Endodermal cell (in vitro differentiated cells): ENCODE measurements around the gene RILPL1. TPM values are rescaled to one million over a fixed set of nuclear protein-coding genes. Genes with fewer than 3 reads are reported as not detected.
"Not testable (repeated sequence)": the region's sequence is repeated elsewhere in the genome, so short reads cannot be mapped to it uniquely, and the experiment has no call there.

Source experiments
- DNase-seq: peaks from one replicate; pipeline ENCODE4 v3.0.0-alpha.2; 2017
- H3K27ac ChIP-seq: 2 replicates; pipeline ENCODE4 v1.5.1; 2013; ENCODE audit warnings: mild to moderate bottlenecking, low read depth, low read length, moderate library complexity
- H3K27me3 ChIP-seq: 2 replicates; pipeline ENCODE4 v1.6.1; 2013; ENCODE audit warnings: mild to moderate bottlenecking, low read length, moderate library complexity; ENCODE audit not compliant: insufficient read depth, control insufficient read depth, poor library complexity, severe bottlenecking
- H3K36me3 ChIP-seq: 2 replicates; pipeline ENCODE4 v1.7.0; 2013; ENCODE audit warnings: mild to moderate bottlenecking, low read length, moderate library complexity; ENCODE audit not compliant: control insufficient read depth, insufficient read depth
- H3K4me1 ChIP-seq: one replicate; pipeline ENCODE4 v1.7.0; 2013; ENCODE audit warnings: low read length; ENCODE audit not compliant: control insufficient read depth, insufficient read depth
- H3K4me3 ChIP-seq: 2 replicates; pipeline ENCODE4 v1.5.1; 2013; ENCODE audit warnings: mild to moderate bottlenecking, low read length, moderate library complexity
- H3K9ac ChIP-seq: 2 replicates; pipeline ENCODE4 v1.6.1; 2013; ENCODE audit warnings: mild to moderate bottlenecking, low read length, moderate library complexity; ENCODE audit not compliant: poor library complexity, severe bottlenecking; ENCODE audit errors: extremely low read depth
- H3K9me3 ChIP-seq: 2 replicates; pipeline ENCODE4 v1.6.1; 2013; ENCODE audit warnings: mild to moderate bottlenecking, low read length, moderate library complexity; ENCODE audit not compliant: control insufficient read depth
- H3K27ac Mint-ChIP-seq: 2 replicates; pipeline ENCODE4 v1.8.0; 2020; ENCODE audit warnings: mixed read lengths
- H3K27me3 Mint-ChIP-seq: 2 replicates; pipeline ENCODE4 v1.8.0; 2021; ENCODE audit warnings: mild to moderate bottlenecking, mixed read lengths; ENCODE audit not compliant: insufficient read depth
- H3K36me3 Mint-ChIP-seq: 2 replicates; pipeline ENCODE4 v1.8.0; 2020; ENCODE audit warnings: low read depth, mixed read lengths
- H3K4me1 Mint-ChIP-seq: 2 replicates; pipeline ENCODE4 v1.8.0; 2020; ENCODE audit warnings: mixed read lengths
- H3K4me3 Mint-ChIP-seq: 2 replicates; pipeline ENCODE4 v1.8.0; 2020; ENCODE audit warnings: mild to moderate bottlenecking, moderate library complexity, mixed read lengths
- H3K9me3 Mint-ChIP-seq: 2 replicates; pipeline ENCODE4 v1.8.0; 2020; ENCODE audit warnings: mild to moderate bottlenecking, mixed read lengths
- CTCF ChIP-seq: fragments of 200-600 bp; sonication (generic); conservative IDR thresholded peaks from 2 replicates; pipeline ENCODE4 v1.5.0; 2021; ENCODE audit warnings: antibody characterized with exemption, mild to moderate bottlenecking
- WGBS, 2 experiments: methylation state at CpG; one replicate each; pipeline versions ENCODE4 v1.1.5 to v1.1.7; 2013; ENCODE audit warnings: missing lambda C conversion rate in 2 of 2, mixed read lengths in 1 of 2; ENCODE audit not compliant: insufficient coverage in 1 of 2, insufficient read length in 1 of 2; 5-methylcytosine and 5-hydroxymethylcytosine counted together
- total RNA-seq, 2 donors: library from RNA; stranded (reverse); fragmentation: NEBNext Ultra II Directional in 1 of 2; extraction: Animal tissue kit (Norgen Biotek cat#: 25700) in 1 of 2; gene quantifications; 2 replicates in 1 of 2; 3 replicates in 1 of 2; pipeline ENCODE4 v1.2.1, GENCODE V29; 2021

RILPL1 gene
- total RNA-seq, 2 donors from 2014 or later = 19.0 to 25.2 TPM

- not testable (repeated sequence) for H3K4me3 Mint-ChIP-seq, H3K4me3 ChIP-seq, H3K27ac Mint-ChIP-seq, H3K4me1 Mint-ChIP-seq, H3K36me3 ChIP-seq, DNase-seq, H3K9me3 ChIP-seq, H3K27me3 ChIP-seq, H3K27me3 Mint-ChIP-seq, H3K9me3 Mint-ChIP-seq, H3K36me3 Mint-ChIP-seq, H3K4me1 ChIP-seq, H3K27ac ChIP-seq, H3K9ac ChIP-seq
- WGBS, 2 experiments = 77 to 83% methylated on average over 1 to 2 of the region's 2 CpGs
Observed at GRCh38 chr12:123554136-123554535, 20.6 kb upstream of the RILPL1 start.

- H3K27ac Mint-ChIP-seq = no peak overlapping the region
Observed at GRCh38 chr12:123550700-123551099, 17.2 kb upstream of the RILPL1 start.

GRCh38 chr12:123548107-123548506 is 14.6 kb upstream of the RILPL1 start:
- TF ChIP-seq CTCF = no peak
- Mint-ChIP-seq H3K9me3 (no peaks in the 10 kb centered on the region), H3K27ac (no peak overlapping the region), H3K4me1 (no peaks in the 10 kb centered on the region), H3K4me3 (no peak overlapping the region), H3K36me3 (no peaks in the 10 kb centered on the region), H3K27me3 (peaks cover 12% of the 10 kb centered on the region)
- Histone ChIP-seq H3K27me3 (no peaks in the 10 kb centered on the region), H3K9ac (no peak overlapping the region), H3K4me1 (no peaks in the 10 kb centered on the region), H3K9me3 (no peaks in the 10 kb centered on the region), H3K36me3 (no peaks in the 10 kb centered on the region), H3K27ac (no peak overlapping the region), H3K4me3 (no peak overlapping the region)
- WGBS, 2 experiments = 61 to 83% methylated on average over 1 to 3 of the region's 3 CpGs
- no peak for DNase-seq

More at GRCh38 chr12:123550700-123551099, 17.2 kb upstream of the RILPL1 start:
- Histone ChIP-seq H3K27ac (no peak overlapping the region), H3K36me3 (no peaks in the 10 kb centered on the region), H3K4me1 (no peaks in the 10 kb centered on the region), H3K4me3 (no peak overlapping the region), H3K27me3 (no peaks in the 10 kb centered on the region), H3K9ac (no peak overlapping the region), H3K9me3 (no peaks in the 10 kb centered on the region)
- no peaks in the 10 kb centered on the region for H3K4me1 Mint-ChIP-seq
- no peak for DNase-seq
- H3K36me3 Mint-ChIP-seq = no peaks in the 10 kb centered on the region
- WGBS, 2 experiments = 94 to 100% methylated on average over 2 of the region's 2 CpGs
- H3K9me3 Mint-ChIP-seq = no peaks in the 10 kb centered on the region
- peaks cover 12% of the 10 kb centered on the region for H3K27me3 Mint-ChIP-seq
- TF ChIP-seq CTCF = no peak
- H3K4me3 Mint-ChIP-seq = no peak overlapping the region

- no peak overlapping the region for H3K4me3 Mint-ChIP-seq
- H3K9ac ChIP-seq = no peak overlapping the region
- no peaks in the 10 kb centered on the region for H3K27me3 ChIP-seq
- peaks cover 10% of the 10 kb centered on the region for H3K27me3 Mint-ChIP-seq
- no peak overlapping the region for H3K27ac ChIP-seq
- H3K36me3 ChIP-seq = no peaks in the 10 kb centered on the region
- H3K4me1 ChIP-seq = no peaks in the 10 kb centered on the region
- H3K36me3 Mint-ChIP-seq = no peaks in the 10 kb centered on the region
- no peak overlapping the region for H3K27ac Mint-ChIP-seq
- DNase-seq = peak; percentile 61
- H3K4me1 Mint-ChIP-seq = no peaks in the 10 kb centered on the region
- H3K4me3 ChIP-seq = no peak overlapping the region
- H3K9me3 ChIP-seq = no peaks in the 10 kb centered on the region
- no peak for TF ChIP-seq CTCF
- H3K9me3 Mint-ChIP-seq = no peaks in the 10 kb centered on the region
Observed at GRCh38 chr12:123546281-123546680, 12.8 kb upstream of the RILPL1 start.
